Neural cell (in vitro differentiated cells): ENCODE data around the gene KCNT1.

Experiments
- CTCF ChIP-seq: fragments of 450-650 bp; IDR thresholded peaks from 2 replicates; pipeline ENCODE4 v1.5.1; 2014; ENCODE audit warnings: antibody characterized with exemption, mild to moderate bottlenecking, moderate library complexity; ENCODE audit not compliant: poor library complexity, severe bottlenecking
- RAD21 ChIP-seq: fragments of 450-650 bp; conservative IDR thresholded peaks from 2 replicates; pipeline ENCODE4 v1.6.1; 2014; ENCODE audit warnings: antibody characterized with exemption, mild to moderate bottlenecking, moderate library complexity

GRCh38 chr9:135819905-135820304, 117.9 kb downstream of the KCNT1 start:
- TF ChIP-seq RAD21: no peak
- peak; percentile 20 for TF ChIP-seq CTCF
